Neural cell (in vitro differentiated cells): ENCODE results near the gene TYW1.
"Not testable (repeated sequence)": the region's sequence is repeated elsewhere in the genome, so short reads cannot be mapped to it uniquely, and the experiment has no call there.

Experiments
- EP300 ChIP-seq: fragments of 450-650 bp; conservative IDR thresholded peaks from 2 replicates; pipeline ENCODE4 v1.6.1; 2014; ENCODE audit warnings: antibody characterized with exemption, mild to moderate bottlenecking, moderate library complexity; ENCODE audit not compliant: poor library complexity, severe bottlenecking
- MXI1 ChIP-seq: fragments of 450-650 bp; conservative IDR thresholded peaks from 2 replicates; pipeline ENCODE4 v1.6.1; 2014; ENCODE audit warnings: antibody characterized with exemption, mild to moderate bottlenecking; ENCODE audit not compliant: poor library complexity, severe bottlenecking
- POLR2AphosphoS5 ChIP-seq: IDR thresholded peaks from 2 replicates; pipeline ENCODE4 v1.6.1; 2012
- SMC3 ChIP-seq: fragments of 450-650 bp; conservative IDR thresholded peaks from 2 replicates; pipeline ENCODE4 v1.6.1; 2014; ENCODE audit warnings: antibody characterized with exemption, mild to moderate bottlenecking, moderate library complexity; ENCODE audit not compliant: poor library complexity
- TAF1 ChIP-seq: IDR thresholded peaks from 2 replicates; pipeline ENCODE4 v1.6.1; 2012; ENCODE audit warnings: low read depth
- TF ChIP-seq, protein P1 (sequence below): fragments of 450-650 bp; IDR thresholded peaks from 2 replicates; pipeline ENCODE4 v1.5.1; 2014; ENCODE audit warnings: antibody characterized with exemption, mild to moderate bottlenecking, moderate library complexity; ENCODE audit not compliant: poor library complexity, severe bottlenecking

DNA sequence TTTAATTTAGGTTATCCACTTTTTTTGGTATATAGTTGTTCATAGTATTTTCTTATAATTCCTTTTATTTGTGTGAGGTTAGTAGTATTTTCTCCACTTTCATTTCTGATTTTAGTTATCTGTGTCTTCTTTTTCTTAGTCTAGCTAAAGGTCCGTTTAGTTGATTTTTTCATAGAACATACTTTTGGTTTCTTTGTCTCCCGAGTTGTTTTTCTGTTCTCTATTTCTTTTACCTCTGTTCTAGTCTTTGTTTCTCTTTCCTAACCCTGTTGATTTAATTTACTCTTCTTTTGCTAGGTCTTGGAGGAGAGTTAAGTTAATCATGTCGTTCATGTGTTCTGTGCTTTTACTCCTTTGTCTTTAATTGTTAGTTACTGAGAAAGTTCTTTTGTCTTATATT is 174.5 kb downstream of the TYW1 start:
- TF ChIP-seq POLR2AphosphoS5, SMC3, TAF1, MXI1, EP300: not testable (repeated sequence)
- TF ChIP-seq, protein P1, sequence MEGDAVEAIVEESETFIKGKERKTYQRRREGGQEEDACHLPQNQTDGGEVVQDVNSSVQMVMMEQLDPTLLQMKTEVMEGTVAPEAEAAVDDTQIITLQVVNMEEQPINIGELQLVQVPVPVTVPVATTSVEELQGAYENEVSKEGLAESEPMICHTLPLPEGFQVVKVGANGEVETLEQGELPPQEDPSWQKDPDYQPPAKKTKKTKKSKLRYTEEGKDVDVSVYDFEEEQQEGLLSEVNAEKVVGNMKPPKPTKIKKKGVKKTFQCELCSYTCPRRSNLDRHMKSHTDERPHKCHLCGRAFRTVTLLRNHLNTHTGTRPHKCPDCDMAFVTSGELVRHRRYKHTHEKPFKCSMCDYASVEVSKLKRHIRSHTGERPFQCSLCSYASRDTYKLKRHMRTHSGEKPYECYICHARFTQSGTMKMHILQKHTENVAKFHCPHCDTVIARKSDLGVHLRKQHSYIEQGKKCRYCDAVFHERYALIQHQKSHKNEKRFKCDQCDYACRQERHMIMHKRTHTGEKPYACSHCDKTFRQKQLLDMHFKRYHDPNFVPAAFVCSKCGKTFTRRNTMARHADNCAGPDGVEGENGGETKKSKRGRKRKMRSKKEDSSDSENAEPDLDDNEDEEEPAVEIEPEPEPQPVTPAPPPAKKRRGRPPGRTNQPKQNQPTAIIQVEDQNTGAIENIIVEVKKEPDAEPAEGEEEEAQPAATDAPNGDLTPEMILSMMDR, result not testable (repeated sequence)
